Fibroblast of skin of right quadriceps (primary cell): ENCODE results near the gene AQP9.
A peak's percentile ranks its signal among the peaks of the same experiment; 100 is the strongest.

Experiments
- DNase-seq: peaks from one replicate; pipeline ENCODE4 v3.0.0-alpha.2; 2013

The AQP9 gene

GRCh38 chr15:58228718-58229117, 90.5 kb downstream of the AQP9 start:
- peak; percentile 90 for DNase-seq

GRCh38 chr15:58229297-58229768, 91.2 kb downstream of the AQP9 start:
- peak; percentile 34 for DNase-seq

GRCh38 chr15:58232281-58233065, 94.3 kb downstream of the AQP9 start:
- DNase-seq: no peak

DNA sequence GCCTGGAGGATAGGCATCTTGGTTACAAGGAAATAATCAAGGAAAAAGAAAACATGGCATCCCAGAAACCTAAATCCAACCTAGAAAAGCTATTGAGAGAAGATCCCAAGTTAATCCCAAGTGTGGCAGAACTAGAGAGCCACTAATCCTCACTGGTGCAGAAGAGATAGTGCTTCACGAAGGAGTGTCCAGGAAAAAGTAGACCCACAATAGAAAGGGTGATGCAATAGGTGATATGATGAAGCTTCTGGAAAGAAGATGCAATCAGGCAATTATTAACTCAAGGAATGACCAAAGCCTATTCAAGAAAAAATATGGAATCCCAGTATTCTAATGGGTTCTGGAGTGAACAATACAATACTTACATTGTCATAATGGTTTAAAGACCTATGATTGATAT, 95.2 kb downstream of the AQP9 start:
- no peak for DNase-seq
